HG03108 (cell line): ENCODE results near the gene DHDH.

Source experiments
- ATAC-seq: cut with Tn5 transposase; IDR thresholded peaks from one replicate; pipeline ENCODE4 v1.9.1; 2021; ENCODE audit warnings: moderate library complexity; ENCODE audit not compliant: unreplicated experiment

The DHDH gene

GRCh38 chr19:48946463-48947257 lies 13.2 kb downstream of the DHDH start:
- no peak for ATAC-seq

- no peak for ATAC-seq
Measured at GRCh38 chr19:48947258-48947542, 13.7 kb downstream of the DHDH start.

GRCh38 chr19:48950159-48950558 lies 16.7 kb downstream of the DHDH start:
- no peak for ATAC-seq

GRCh38 chr19:48950830-48951519 lies 17.5 kb downstream of the DHDH start:
- ATAC-seq, result no peak

- ATAC-seq, result no peak
Measured at GRCh38 chr19:48953141-48953540, 19.6 kb downstream of the DHDH start.

- no peak for ATAC-seq
Measured at GRCh38 chr19:48953990-48954594, 20.6 kb downstream of the DHDH start.

GRCh38 chr19:48954595-48955307 lies 21.3 kb downstream of the DHDH start, which contains the start of gene BAX:
Gene BAX, plus strand, starts transcription at chr19:48954875. Its CDS starts 54 bp downstream, at chr19:48954929.
- ATAC-seq, result peak; percentile 83

GRCh38 chr19:48955308-48955958 lies 21.9 kb downstream of the DHDH start:
- no peak for ATAC-seq

- ATAC-seq, result no peak
Measured at GRCh38 chr19:48958006-48958405, 24.5 kb downstream of the DHDH start.

GRCh38 chr19:48959341-48960239 lies 26.1 kb downstream of the DHDH start:
- ATAC-seq, result no peak

- ATAC-seq, result no peak
Measured at GRCh38 chr19:48961051-48961649, 27.7 kb downstream of the DHDH start.

GRCh38 chr19:48961673-48962028 lies 28.2 kb downstream of the DHDH start:
- ATAC-seq, result no peak

- ATAC-seq, result peak; percentile 40
Measured at GRCh38 chr19:48962029-48962848, 28.7 kb downstream of the DHDH start.

- no peak for ATAC-seq
Measured at GRCh38 chr19:48962849-48963165, 29.3 kb downstream of the DHDH start.

GRCh38 chr19:48963371-48964204 lies 30.1 kb downstream of the DHDH start:
- peak; percentile 27 for ATAC-seq

GRCh38 chr19:48964205-48965039 lies 30.9 kb downstream of the DHDH start:
- ATAC-seq, result no peak
